H9 (cell line): ENCODE results near the gene ZNF385D. TPM values are rescaled to one million over a fixed set of nuclear protein-coding genes. Genes with fewer than 3 reads are reported as not detected.

Experiments used
- DNase-seq: peaks from one replicate; pipeline ENCODE4 v3.0.0-alpha.2; 2017
- H2AFZ ChIP-seq: one replicate; pipeline ENCODE4 v1.6.1; 2013; ENCODE audit warnings: mild to moderate bottlenecking, low read length, control low read depth, moderate library complexity
- H2AK5ac ChIP-seq: 2 replicates; pipeline ENCODE4 v1.6.1; 2013; ENCODE audit warnings: low read length, control low read depth, mixed read lengths; ENCODE audit not compliant: insufficient read length
- H2BK120ac ChIP-seq: one replicate; pipeline ENCODE4 v1.6.1; 2013; ENCODE audit warnings: low read depth, mild to moderate bottlenecking, low read length, control low read depth, inconsistent platforms; ENCODE audit not compliant: poor library complexity, severe bottlenecking
- H2BK12ac ChIP-seq: 2 replicates; pipeline ENCODE4 v1.6.1; 2013; ENCODE audit warnings: low read length, control low read depth, mixed read lengths, low read depth; ENCODE audit not compliant: insufficient read length
- H2BK15ac ChIP-seq: 2 replicates; pipeline ENCODE4 v1.6.1; 2013; ENCODE audit warnings: low read depth, low read length, control low read depth
- H2BK20ac ChIP-seq: one replicate; pipeline ENCODE4 v1.6.1; 2013; ENCODE audit warnings: low read depth, mild to moderate bottlenecking, low read length, control low read depth, inconsistent platforms; ENCODE audit not compliant: poor library complexity, severe bottlenecking
- H2BK5ac ChIP-seq: 2 replicates; pipeline ENCODE4 v1.6.1; 2013; ENCODE audit warnings: low read length, control low read depth, mixed read lengths; ENCODE audit not compliant: insufficient read length
- H3K14ac ChIP-seq: 2 replicates; pipeline ENCODE4 v1.6.1; 2013; ENCODE audit warnings: low read length, control low read depth; ENCODE audit not compliant: insufficient read depth
- H3K18ac ChIP-seq: 2 replicates; pipeline ENCODE4 v1.6.1; 2013; ENCODE audit warnings: low read depth, mild to moderate bottlenecking, mixed read lengths, low read length, control low read depth; ENCODE audit not compliant: insufficient read length
- H3K23ac ChIP-seq: 2 replicates; pipeline ENCODE4 v1.6.1; 2013; ENCODE audit warnings: low read length, control low read depth, mixed read lengths, low read depth; ENCODE audit not compliant: insufficient read length
- H3K23me2 ChIP-seq: 2 replicates; pipeline ENCODE4 v1.6.1; 2013; ENCODE audit warnings: low read depth, mild to moderate bottlenecking, mixed read lengths, low read length, control low read depth; ENCODE audit not compliant: insufficient read length, poor library complexity, severe bottlenecking
- H3K27ac ChIP-seq: 2 replicates; pipeline ENCODE4 v1.5.1; 2013; ENCODE audit warnings: low read length, control low read depth, mixed read lengths, low read depth; ENCODE audit not compliant: insufficient read length
- H3K27me3 ChIP-seq: 2 replicates; pipeline ENCODE4 v1.6.1; 2013; ENCODE audit warnings: low read length, control low read depth, inconsistent platforms; ENCODE audit not compliant: insufficient read depth
- H3K4ac ChIP-seq: 2 replicates; pipeline ENCODE4 v1.6.1; 2013; ENCODE audit warnings: low read depth, mild to moderate bottlenecking, control low read depth, inconsistent platforms, low read length, moderate library complexity
- H3K4me1 ChIP-seq: 2 replicates; pipeline ENCODE4 v1.6.1; 2013; ENCODE audit warnings: low read length, control low read depth, inconsistent platforms; ENCODE audit not compliant: insufficient read depth
- H3K4me2 ChIP-seq: 2 replicates; pipeline ENCODE4 v1.6.1; 2013; ENCODE audit warnings: low read length, control low read depth, mixed read lengths; ENCODE audit not compliant: insufficient read length, insufficient read depth
- H3K56ac ChIP-seq: 2 replicates; pipeline ENCODE4 v1.6.1; 2013; ENCODE audit warnings: low read depth, mild to moderate bottlenecking, mixed read lengths, low read length, control low read depth; ENCODE audit not compliant: insufficient read length
- H3K79me1 ChIP-seq: 2 replicates; pipeline ENCODE4 v1.6.1; 2013; ENCODE audit warnings: low read depth, mild to moderate bottlenecking, moderate library complexity, low read length, control low read depth, inconsistent platforms; ENCODE audit not compliant: insufficient read depth, poor library complexity, severe bottlenecking
- H3K79me2 ChIP-seq: 2 replicates; pipeline ENCODE4 v1.6.1; 2013; ENCODE audit warnings: low read length, control low read depth, inconsistent platforms; ENCODE audit not compliant: insufficient read depth
- H3K9ac ChIP-seq: 2 replicates; pipeline ENCODE4 v1.6.1; 2013; ENCODE audit warnings: low read length, control low read depth, mixed read lengths; ENCODE audit not compliant: insufficient read length; ENCODE audit errors: extremely low read depth
- H3K9me3 ChIP-seq: one replicate; pipeline ENCODE4 v1.6.1; 2013; ENCODE audit warnings: low read depth, low read length, inconsistent platforms; ENCODE audit not compliant: control insufficient read depth
- H3T11ph ChIP-seq: one replicate; pipeline ENCODE4 v1.6.1; 2013; ENCODE audit warnings: mild to moderate bottlenecking, low read length, control low read depth, inconsistent platforms
- H4K20me1 ChIP-seq: one replicate; pipeline ENCODE4 v1.6.1; 2013; ENCODE audit not compliant: control insufficient read depth, insufficient read length, insufficient read depth
- H4K5ac ChIP-seq: 2 replicates; pipeline ENCODE4 v1.6.1; 2013; ENCODE audit warnings: low read depth, mild to moderate bottlenecking, mixed read lengths, low read length, control low read depth; ENCODE audit not compliant: insufficient read length
- H4K8ac ChIP-seq: replicated peaks from 2 replicates; pipeline ENCODE4 v1.6.1; 2013; ENCODE audit warnings: low read length, control low read depth, mixed read lengths, low read depth; ENCODE audit not compliant: insufficient read length
- H4K91ac ChIP-seq: 2 replicates; pipeline ENCODE4 v1.6.1; 2013; ENCODE audit warnings: low read depth, mild to moderate bottlenecking, moderate library complexity, mixed read lengths, low read length, control low read depth; ENCODE audit not compliant: insufficient read length
- H3K27ac Mint-ChIP-seq, 3 experiments: 2 replicates in 2 of 3; 3 replicates in 1 of 3; pipeline ENCODE4 v1.8.0; 2020 to 2021; ENCODE audit warnings: mixed read lengths in 3 of 3, mild to moderate bottlenecking in 1 of 3, moderate library complexity in 1 of 3
- H3K27me3 Mint-ChIP-seq: 2 replicates; pipeline ENCODE4 v1.8.0; 2021; ENCODE audit warnings: low read depth, mild to moderate bottlenecking, moderate library complexity, mixed read lengths
- H3K36me3 Mint-ChIP-seq, 3 experiments: 2 replicates in 2 of 3; 3 replicates in 1 of 3; pipeline ENCODE4 v1.8.0; 2020 to 2021; ENCODE audit warnings: low read depth in 3 of 3, mixed read lengths in 3 of 3; ENCODE audit not compliant: insufficient read depth in 1 of 3
- H3K4me1 Mint-ChIP-seq, 2 experiments: 2 replicates each; pipeline ENCODE4 v1.8.0; 2020; ENCODE audit warnings: mixed read lengths in 2 of 2
- H3K4me3 Mint-ChIP-seq, 2 experiments: 2 replicates in 1 of 2; 3 replicates in 1 of 2; pipeline ENCODE4 v1.8.0; 2020 to 2021; ENCODE audit warnings: mild to moderate bottlenecking in 2 of 2, mixed read lengths in 2 of 2, moderate library complexity in 1 of 2
- H3K9me3 Mint-ChIP-seq, 2 experiments: 2 replicates in 1 of 2; 3 replicates in 1 of 2; pipeline ENCODE4 v1.8.0; 2020; ENCODE audit warnings: mild to moderate bottlenecking in 2 of 2, mixed read lengths in 2 of 2, moderate library complexity in 1 of 2
- WGBS: extraction: QIAGEN DNeasy Blood & Tissue Kit; methylation state at CpG from one replicate; pipeline ENCODE4 v1.1.7; 2013; ENCODE audit warnings: missing lambda C conversion rate, low lambda C conversion rate, mixed read lengths; ENCODE audit not compliant: insufficient read length; ENCODE audit errors: extremely low coverage; 5-methylcytosine and 5-hydroxymethylcytosine counted together
- total RNA-seq: library from RNA; stranded (reverse); gene quantifications from 2 replicates; pipeline ENCODE4 v1.2.1, GENCODE V29; 2021
- TF ChIP-seq, protein P1 (sequence below): fragments of 200-600 bp; sonication (generic); conservative IDR thresholded peaks from 3 replicates; pipeline ENCODE4 v1.8.0; 2021; ENCODE audit warnings: antibody characterized with exemption, mild to moderate bottlenecking

The ZNF385D gene
- total RNA-seq, 1 experiment from 2014 or later: 1.5 TPM

DNA sequence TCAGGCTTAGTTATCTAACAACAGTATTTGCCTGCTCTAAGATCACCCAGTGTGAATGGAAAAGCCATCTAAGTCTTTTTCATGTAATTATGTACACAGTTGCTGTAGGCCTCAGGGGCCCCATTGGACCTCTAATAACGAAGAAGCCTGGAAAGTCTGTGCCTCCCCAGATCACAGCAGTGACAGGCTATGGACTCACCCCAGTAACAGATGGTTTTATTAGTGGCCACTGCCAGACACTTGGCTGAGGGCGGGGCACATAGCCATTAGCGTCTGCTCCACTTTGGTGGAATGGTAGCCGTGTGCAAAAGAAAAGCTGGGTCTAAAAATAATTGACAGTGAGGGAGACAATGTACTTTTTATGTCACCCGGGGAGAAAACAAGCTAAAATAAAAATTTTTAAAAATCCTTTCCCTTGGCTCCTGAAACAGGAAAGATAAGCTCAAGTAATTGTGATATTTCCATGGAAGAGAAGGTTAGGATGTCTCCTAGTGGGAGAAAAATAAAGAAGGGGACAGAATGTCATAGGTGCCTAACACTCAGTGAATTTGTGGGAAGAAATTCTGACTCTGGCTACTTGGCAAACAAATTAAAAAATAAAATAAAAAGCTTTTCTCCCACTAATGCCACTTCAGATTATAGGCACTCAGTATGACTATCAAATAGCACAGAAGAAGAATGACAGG is 44.3 kb upstream of the ZNF385D start:
- no peak overlapping the region for H2BK15ac ChIP-seq
- no peak for DNase-seq
- WGBS: no CpG with 5 or more reads among the region's 5 CpGs
- H3K14ac ChIP-seq: no peak overlapping the region
- Mint-ChIP-seq H3K27me3 (no peaks in the 10 kb centered on the region), H3K9me3 (peaks cover 0 to 3% of the 10 kb centered on the region in 2 experiments; a peak in 1 of 5 replicates), H3K27ac (no peak overlapping the region), H3K4me1 (peaks cover 8 to 20% of the 10 kb centered on the region in 2 experiments), H3K4me3 (no peak overlapping the region; a peak in 1 of 5 replicates), H3K36me3 (no peaks in the 10 kb centered on the region)
- H3K23ac ChIP-seq: no peak overlapping the region
- no peak overlapping the region for H2AK5ac ChIP-seq
- H4K91ac ChIP-seq: no peak overlapping the region
- no peaks in the 10 kb centered on the region for H3K79me2 ChIP-seq
- H3K79me1 ChIP-seq: no peaks in the 10 kb centered on the region
- no peaks in the 10 kb centered on the region for H3K27me3 ChIP-seq
- H2BK12ac ChIP-seq: no peak overlapping the region
- H3K4me2 ChIP-seq: no peak overlapping the region
- TF ChIP-seq, protein P1, sequence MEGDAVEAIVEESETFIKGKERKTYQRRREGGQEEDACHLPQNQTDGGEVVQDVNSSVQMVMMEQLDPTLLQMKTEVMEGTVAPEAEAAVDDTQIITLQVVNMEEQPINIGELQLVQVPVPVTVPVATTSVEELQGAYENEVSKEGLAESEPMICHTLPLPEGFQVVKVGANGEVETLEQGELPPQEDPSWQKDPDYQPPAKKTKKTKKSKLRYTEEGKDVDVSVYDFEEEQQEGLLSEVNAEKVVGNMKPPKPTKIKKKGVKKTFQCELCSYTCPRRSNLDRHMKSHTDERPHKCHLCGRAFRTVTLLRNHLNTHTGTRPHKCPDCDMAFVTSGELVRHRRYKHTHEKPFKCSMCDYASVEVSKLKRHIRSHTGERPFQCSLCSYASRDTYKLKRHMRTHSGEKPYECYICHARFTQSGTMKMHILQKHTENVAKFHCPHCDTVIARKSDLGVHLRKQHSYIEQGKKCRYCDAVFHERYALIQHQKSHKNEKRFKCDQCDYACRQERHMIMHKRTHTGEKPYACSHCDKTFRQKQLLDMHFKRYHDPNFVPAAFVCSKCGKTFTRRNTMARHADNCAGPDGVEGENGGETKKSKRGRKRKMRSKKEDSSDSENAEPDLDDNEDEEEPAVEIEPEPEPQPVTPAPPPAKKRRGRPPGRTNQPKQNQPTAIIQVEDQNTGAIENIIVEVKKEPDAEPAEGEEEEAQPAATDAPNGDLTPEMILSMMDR: no peak
- H3T11ph ChIP-seq: no peak overlapping the region
- H2BK20ac ChIP-seq: no peak overlapping the region
- H3K56ac ChIP-seq: no peak overlapping the region
- H4K20me1 ChIP-seq: no peaks in the 10 kb centered on the region
- H4K8ac ChIP-seq: no peak overlapping the region
- no peak overlapping the region for H3K27ac ChIP-seq
- H3K18ac ChIP-seq: no peak overlapping the region
- H3K9ac ChIP-seq: no peak overlapping the region
- H3K4me1 ChIP-seq: no peaks in the 10 kb centered on the region
- no peak overlapping the region for H3K4ac ChIP-seq
- H3K9me3 ChIP-seq: no peaks in the 10 kb centered on the region
- no peaks in the 10 kb centered on the region for H3K23me2 ChIP-seq
- no peak overlapping the region for H2BK120ac ChIP-seq
- no peak overlapping the region for H4K5ac ChIP-seq
- H2AFZ ChIP-seq: no peak overlapping the region
- H2BK5ac ChIP-seq: no peak overlapping the region
